ENCODE data around the gene LRRK1.

LRRK1 gene

DNA sequence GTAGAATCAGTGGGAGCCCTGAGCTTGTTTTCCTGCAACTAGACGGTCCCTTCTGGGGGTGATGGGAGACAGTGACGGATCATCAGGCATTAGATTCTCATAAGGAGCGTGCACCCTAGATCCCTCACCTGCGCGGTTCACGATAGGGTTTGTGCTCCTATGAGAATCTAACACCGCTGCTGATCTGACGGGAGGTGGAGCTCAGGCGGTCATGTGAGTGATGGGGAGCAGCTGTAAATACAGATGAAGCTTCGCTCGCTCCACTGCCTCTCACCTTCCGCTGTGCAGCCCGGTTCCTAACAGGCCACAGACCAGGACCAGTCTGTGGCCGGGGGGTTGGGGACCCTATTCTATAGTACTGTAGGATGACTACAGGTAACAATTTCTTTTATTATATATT lies 178.0 kb downstream of the LRRK1 start:
- H3K27ac Mint-ChIP-seq: no peak overlapping the region
- H3K4me3 Mint-ChIP-seq: no peak overlapping the region
- no peaks in the 10 kb centered on the region for H3K27me3 Mint-ChIP-seq
- no peaks in the 10 kb centered on the region for H3K36me3 Mint-ChIP-seq
- peaks cover 7% of the 10 kb centered on the region for H3K4me1 Mint-ChIP-seq (ENCODE audit: low read depth)
- no peaks in the 10 kb centered on the region for H3K9me3 Mint-ChIP-seq (ENCODE audit: low read depth)

DNA sequence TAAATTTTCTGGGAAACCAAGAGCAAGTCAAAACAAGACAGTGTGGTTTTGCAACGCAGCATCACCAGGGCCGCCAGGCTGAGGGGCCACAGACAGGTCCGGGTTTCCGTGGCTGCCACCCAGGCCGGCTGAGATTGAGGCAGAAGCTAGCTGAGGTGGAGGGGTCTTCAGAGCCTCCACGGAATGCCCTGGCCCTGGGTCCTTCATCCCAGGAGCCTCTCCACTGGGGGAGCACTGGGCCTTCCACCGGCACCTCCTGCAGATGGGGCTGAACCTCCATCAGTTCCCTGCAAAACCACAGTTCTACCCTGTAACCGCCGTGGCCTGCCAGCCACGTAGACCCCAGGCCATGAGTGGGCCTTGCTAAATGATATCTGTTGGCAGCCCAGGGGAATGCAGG lies 180.0 kb downstream of the LRRK1 start:
- Mint-ChIP-seq H3K4me3 (no peak overlapping the region), H3K4me1 (ENCODE audit: low read depth) (peaks cover under 1% of the 10 kb centered on the region), H3K36me3 (no peaks in the 10 kb centered on the region), H3K27me3 (no peaks in the 10 kb centered on the region), H3K27ac (no peak overlapping the region), H3K9me3 (ENCODE audit: low read depth) (no peaks in the 10 kb centered on the region)

DNA sequence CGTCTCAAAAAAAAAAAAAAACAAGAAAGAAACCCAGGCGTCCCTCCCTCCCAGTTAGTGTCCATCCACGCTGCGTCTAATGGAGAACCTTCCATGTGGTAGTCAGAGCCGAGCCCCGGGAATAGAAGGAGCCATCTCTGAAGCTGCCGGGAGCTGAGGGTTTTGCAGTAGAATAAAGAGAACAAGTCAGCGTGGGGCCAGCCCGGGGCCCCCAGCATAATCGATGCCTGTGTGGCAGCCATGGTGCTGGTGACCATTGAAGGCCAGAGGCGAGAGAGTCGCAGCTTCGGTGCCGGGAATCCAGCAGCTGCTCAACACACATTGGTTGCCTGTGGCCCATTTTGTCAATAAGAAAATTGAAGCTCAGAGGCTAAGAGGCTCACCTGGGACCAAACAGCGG lies 181.0 kb downstream of the LRRK1 start:
- Mint-ChIP-seq H3K36me3 (no peaks in the 10 kb centered on the region), H3K4me1 (ENCODE audit: low read depth) (no peaks in the 10 kb centered on the region), H3K27ac (no peak overlapping the region), H3K9me3 (ENCODE audit: low read depth) (no peaks in the 10 kb centered on the region), H3K27me3 (no peaks in the 10 kb centered on the region), H3K4me3 (no peak overlapping the region)

DNA sequence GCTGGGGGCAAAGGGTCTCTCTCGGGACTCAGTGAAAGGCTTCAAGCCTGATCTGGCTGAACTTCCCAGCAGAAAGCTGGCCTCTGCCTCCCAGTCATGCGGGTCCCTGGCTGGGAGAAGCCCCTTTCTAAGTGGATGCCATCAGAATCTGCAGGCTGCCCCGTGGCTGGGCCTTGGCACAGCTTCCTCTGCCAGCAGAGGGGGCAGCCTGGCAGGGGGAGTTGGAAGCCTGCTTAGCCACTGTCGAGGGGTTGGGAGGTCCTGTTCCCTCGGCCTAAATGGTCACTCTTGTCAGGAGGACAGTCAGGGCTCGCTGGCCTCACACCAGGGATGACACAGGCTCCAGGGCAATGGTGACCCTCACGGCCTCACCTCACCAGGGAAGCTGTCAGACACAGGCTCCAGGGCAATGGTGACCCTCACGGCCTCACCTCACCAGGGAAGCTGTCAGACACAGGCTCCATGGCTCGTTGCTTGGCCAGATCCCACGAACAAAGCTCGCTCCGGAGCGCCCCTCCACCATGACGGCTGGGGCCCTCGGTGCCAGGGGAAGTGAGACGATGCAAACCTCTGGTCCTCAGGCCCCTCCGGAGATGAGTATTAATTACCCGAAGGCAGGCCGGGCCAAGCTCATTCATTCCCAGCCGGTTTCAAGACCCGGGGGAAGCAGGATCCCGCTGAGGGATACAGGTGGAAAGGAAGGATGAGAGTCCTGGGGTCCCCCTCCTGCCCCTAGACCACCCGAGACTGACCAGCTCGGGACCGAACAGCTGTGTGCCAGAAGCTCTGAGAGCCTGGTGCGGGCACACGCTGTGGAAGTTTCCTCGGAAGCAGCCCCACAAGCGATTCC lies 181.7 kb downstream of the LRRK1 start:
- no peaks in the 10 kb centered on the region for H3K9me3 Mint-ChIP-seq (ENCODE audit: low read depth)
- H3K4me3 Mint-ChIP-seq: no peak overlapping the region
- H3K4me1 Mint-ChIP-seq (ENCODE audit: low read depth): no peaks in the 10 kb centered on the region
- H3K36me3 Mint-ChIP-seq: no peaks in the 10 kb centered on the region
- no peak overlapping the region for H3K27ac Mint-ChIP-seq
- H3K27me3 Mint-ChIP-seq: no peaks in the 10 kb centered on the region

DNA sequence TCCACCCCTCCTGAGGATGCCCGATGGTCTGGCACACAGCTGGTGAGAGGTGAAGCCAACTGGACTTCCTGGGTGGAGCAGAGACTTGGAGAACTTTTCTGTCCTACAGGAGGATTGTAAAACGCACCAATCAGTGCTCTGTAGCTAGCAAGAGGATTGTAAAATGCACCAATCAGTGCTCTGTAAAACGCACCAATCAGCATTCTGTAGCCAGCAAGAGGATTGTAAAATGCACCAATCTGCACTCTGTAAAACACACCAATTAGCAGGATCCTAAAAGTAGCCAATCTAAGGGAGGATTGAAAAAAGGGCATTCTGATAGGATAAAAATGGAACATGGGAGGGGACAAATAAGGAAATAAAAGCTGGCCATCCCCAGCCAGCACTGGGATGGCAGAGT lies 182.5 kb downstream of the LRRK1 start:
- H3K9me3 Mint-ChIP-seq (ENCODE audit: low read depth): no peaks in the 10 kb centered on the region
- no peak overlapping the region for H3K27ac Mint-ChIP-seq
- no peaks in the 10 kb centered on the region for H3K27me3 Mint-ChIP-seq
- no peaks in the 10 kb centered on the region for H3K36me3 Mint-ChIP-seq
- no peaks in the 10 kb centered on the region for H3K4me1 Mint-ChIP-seq (ENCODE audit: low read depth)
- no peak overlapping the region for H3K4me3 Mint-ChIP-seq

DNA sequence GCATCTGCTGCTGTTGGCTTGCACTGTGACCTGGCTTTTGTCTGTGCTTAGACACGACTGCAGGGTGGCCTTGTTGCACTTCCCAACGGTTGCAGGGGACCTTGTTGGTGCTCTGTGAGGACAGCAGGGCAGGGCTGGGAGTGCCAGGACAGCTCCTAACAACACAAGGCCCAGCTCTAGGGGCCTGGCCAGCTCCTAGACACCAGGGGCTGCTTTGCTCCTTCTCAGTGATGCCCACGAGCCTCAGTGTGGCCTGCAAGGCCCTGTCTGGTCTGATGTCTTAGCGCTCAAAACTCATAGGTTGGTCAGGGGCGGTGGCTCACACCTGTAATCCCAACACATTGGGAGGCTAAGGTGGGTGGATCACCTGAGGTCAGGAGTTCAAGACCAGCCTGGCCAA lies 183.6 kb downstream of the LRRK1 start:
- Mint-ChIP-seq H3K27me3 (no peaks in the 10 kb centered on the region), H3K4me1 (ENCODE audit: low read depth) (no peaks in the 10 kb centered on the region), H3K36me3 (no peaks in the 10 kb centered on the region), H3K4me3 (no peak overlapping the region), H3K9me3 (ENCODE audit: low read depth) (no peaks in the 10 kb centered on the region), H3K27ac (no peak overlapping the region)

DNA sequence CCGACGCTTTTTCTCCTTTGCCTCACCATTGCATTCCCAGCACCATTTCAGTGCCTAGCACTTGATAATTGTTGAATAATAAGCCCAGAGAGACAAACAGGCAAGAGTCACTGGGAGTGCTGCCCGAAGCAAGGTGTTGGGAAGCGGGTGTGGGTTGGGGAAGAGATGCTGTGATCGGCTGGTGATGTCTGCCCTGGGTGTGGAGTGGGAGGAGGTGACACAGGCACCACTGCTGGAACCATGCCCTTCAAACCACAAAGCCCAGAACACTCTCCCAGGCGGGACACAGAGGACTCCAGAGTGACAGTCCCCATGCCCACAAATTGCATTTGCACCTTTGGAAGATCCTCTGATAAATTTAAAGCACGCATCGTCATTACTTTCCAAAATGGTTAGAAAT lies 184.4 kb downstream of the LRRK1 start:
- Mint-ChIP-seq H3K4me1 (ENCODE audit: low read depth) (no peaks in the 10 kb centered on the region), H3K36me3 (no peaks in the 10 kb centered on the region), H3K4me3 (no peak overlapping the region), H3K9me3 (ENCODE audit: low read depth) (no peaks in the 10 kb centered on the region), H3K27ac (no peak overlapping the region), H3K27me3 (no peaks in the 10 kb centered on the region)

DNA sequence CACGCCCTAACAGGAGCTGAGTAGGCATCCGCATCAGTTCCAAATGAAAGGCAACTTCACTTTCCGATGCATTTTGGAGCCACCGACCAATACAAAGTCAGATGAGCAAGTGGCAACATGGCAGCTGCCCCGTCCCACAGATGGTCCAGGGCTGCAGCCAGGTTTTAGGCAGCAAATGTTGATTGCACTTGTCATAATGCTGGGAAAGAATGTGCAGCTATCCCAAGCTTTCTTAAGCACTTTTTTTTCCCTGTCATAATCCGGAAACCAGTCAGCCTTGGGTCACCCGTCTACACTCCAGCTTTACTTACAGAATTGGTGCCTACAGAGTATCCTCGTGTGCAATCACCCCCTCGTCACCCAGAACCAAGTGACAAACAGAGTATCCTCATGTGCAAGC lies 185.0 kb downstream of the LRRK1 start:
- H3K27ac Mint-ChIP-seq: no peak overlapping the region
- H3K4me3 Mint-ChIP-seq: no peak overlapping the region
- no peaks in the 10 kb centered on the region for H3K27me3 Mint-ChIP-seq
- H3K36me3 Mint-ChIP-seq: no peaks in the 10 kb centered on the region
- no peaks in the 10 kb centered on the region for H3K4me1 Mint-ChIP-seq (ENCODE audit: low read depth)
- no peaks in the 10 kb centered on the region for H3K9me3 Mint-ChIP-seq (ENCODE audit: low read depth)

DNA sequence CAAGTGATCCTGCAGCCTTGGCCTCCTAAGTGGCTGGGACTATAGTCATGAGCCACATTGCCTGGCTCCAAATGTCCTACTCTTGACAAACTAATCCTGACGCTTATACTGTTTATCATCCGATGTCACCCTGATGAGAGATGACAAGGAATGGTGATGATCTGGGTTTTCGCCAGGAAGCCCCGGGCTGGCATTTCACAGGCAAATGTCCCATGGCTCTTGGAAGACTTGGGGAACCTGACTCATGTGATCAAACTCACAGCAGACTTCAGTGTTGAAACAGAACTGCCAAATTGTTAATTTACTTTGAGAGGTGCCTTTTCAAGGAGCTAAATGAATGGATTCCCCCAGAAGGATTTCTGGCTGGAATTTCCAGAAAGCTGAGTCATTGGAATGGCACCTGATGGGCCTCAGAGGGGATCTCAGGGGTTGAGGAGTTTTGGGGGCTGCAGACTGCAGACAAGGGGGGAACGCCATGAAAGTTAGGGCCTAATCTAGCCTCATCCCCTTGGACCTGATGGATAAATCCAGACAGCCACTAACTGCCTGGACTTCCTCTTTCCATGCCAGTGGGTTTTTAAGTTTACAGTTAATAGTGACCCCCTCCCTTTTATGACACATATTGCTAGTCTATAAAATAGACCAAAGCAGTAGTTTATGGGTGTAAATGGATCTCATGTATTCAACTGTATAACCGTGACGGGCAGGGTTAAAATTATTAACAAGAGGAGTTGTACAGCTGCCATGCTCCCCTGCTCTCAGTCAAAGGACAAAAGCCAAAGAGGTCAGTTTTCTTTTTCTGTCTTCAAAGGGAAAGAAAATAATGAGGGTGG lies 186.1 kb downstream of the LRRK1 start:
- Mint-ChIP-seq H3K36me3 (no peaks in the 10 kb centered on the region), H3K4me3 (no peak overlapping the region), H3K4me1 (ENCODE audit: low read depth) (no peaks in the 10 kb centered on the region), H3K9me3 (ENCODE audit: low read depth) (no peaks in the 10 kb centered on the region), H3K27me3 (no peaks in the 10 kb centered on the region), H3K27ac (no peak overlapping the region)

DNA sequence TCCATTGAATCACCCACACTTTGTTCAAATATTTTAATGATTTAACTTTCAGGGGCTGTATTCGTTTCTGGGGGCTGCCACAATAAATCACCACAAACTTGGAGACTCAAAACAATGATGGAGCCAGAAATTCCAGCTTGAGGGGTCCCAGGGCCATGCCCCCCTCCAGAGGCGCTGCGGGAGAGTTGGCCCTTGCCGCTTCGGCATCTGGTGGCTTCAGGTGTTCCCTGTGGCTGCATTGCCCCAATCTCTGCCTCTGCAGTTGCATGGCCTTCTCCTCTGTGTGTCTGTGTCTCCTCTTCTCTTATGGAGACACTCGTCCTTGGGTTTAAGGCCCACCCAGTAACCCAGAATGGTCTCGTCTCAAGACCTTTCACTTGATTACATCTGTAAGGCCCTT lies 187.9 kb downstream of the LRRK1 start:
- no peaks in the 10 kb centered on the region for H3K4me1 Mint-ChIP-seq (ENCODE audit: low read depth)
- H3K27me3 Mint-ChIP-seq: no peaks in the 10 kb centered on the region
- H3K27ac Mint-ChIP-seq: no peak overlapping the region
- H3K9me3 Mint-ChIP-seq (ENCODE audit: low read depth): no peaks in the 10 kb centered on the region
- no peaks in the 10 kb centered on the region for H3K36me3 Mint-ChIP-seq
- H3K4me3 Mint-ChIP-seq: no peak overlapping the region

DNA sequence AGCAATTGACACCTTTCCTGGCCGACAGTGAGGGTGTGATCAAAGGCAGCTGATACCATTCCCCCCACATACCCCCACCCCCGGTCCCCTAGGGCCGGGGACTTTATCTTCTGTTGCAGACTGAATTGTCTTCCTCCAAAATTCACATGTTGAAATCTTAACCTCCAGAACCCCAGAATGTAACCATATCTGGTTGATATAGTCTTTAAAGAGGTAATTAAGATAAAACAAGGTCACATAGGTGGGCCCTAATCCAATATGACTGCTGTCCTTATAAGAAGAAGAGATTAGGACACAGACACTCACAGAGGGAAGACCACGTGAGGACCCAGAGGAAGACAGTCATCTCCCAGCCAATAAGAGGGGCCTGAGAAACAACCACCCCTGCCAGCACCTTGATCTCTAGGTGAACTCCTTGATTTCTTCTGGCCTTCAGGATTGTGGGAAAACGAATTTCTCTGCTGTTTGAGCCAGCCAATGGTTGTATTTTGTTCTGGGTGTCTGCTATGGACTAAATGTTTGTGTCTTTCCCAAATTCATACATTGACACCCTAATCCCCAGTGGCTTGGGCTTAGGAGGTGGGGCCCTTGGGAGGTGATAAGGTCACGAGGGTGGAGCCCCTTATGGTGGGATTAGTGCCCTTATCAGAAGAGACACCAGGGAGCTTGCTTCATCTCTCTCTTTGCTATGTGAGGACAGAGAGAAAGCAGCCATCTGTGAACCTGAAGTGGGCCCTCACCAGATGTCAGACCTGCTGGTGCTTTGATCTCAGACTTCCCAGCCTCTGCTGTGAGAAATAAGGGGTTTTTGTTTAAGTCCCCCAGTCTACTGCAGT lies 188.7 kb downstream of the LRRK1 start:
- Mint-ChIP-seq H3K36me3 (no peaks in the 10 kb centered on the region), H3K9me3 (ENCODE audit: low read depth) (no peaks in the 10 kb centered on the region), H3K4me3 (no peak overlapping the region), H3K27me3 (no peaks in the 10 kb centered on the region), H3K4me1 (ENCODE audit: low read depth) (no peaks in the 10 kb centered on the region), H3K27ac (no peak overlapping the region)

DNA sequence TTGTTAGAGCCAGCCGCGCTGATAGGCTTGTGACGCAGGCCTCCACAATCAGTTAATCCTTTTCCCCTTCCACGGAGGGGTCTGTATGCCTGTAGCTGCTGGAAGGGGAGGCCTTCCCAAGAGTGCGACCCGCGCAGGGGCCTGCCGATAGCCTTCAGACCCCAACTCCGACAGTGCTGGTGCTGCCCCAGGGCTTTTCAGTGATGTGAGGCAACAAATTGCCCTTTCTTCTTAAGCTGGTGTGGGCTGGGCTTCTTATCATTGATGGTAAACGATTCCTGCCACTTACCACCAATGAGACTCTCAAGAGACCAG lies 189.3 kb downstream of the LRRK1 start:
- H3K36me3 Mint-ChIP-seq: no peaks in the 10 kb centered on the region

DNA sequence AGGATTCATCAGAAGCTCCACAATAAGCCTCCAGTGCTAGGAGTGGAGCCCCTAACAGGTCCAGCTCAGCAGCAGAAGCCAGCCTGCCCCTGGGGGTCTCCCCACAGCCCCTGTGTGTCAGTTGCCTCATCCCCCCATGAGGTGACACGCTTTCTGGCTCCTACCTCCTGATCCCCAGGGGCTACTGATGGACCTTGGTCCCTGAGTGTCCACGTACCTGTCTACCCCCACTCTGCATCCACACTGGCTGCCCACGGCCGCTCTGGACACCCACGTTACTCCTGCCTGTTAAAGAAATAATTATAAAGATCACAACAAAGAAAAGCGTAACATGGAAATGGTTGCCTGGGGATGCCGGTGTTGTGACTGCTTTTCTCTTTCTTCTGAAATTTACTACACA lies 189.6 kb downstream of the LRRK1 start:
- Mint-ChIP-seq H3K36me3 (no peaks in the 10 kb centered on the region), H3K27ac (no peak overlapping the region), H3K27me3 (no peaks in the 10 kb centered on the region), H3K4me1 (ENCODE audit: low read depth) (no peaks in the 10 kb centered on the region), H3K9me3 (ENCODE audit: low read depth) (no peaks in the 10 kb centered on the region), H3K4me3 (no peak overlapping the region)

More for the DNA sequence above, 189.3 kb downstream of the LRRK1 start:
- Mint-ChIP-seq H3K4me3 (no peak overlapping the region), H3K27ac (no peak overlapping the region), H3K4me1 (ENCODE audit: low read depth) (no peaks in the 10 kb centered on the region), H3K9me3 (ENCODE audit: low read depth) (no peaks in the 10 kb centered on the region), H3K27me3 (no peaks in the 10 kb centered on the region)

DNA sequence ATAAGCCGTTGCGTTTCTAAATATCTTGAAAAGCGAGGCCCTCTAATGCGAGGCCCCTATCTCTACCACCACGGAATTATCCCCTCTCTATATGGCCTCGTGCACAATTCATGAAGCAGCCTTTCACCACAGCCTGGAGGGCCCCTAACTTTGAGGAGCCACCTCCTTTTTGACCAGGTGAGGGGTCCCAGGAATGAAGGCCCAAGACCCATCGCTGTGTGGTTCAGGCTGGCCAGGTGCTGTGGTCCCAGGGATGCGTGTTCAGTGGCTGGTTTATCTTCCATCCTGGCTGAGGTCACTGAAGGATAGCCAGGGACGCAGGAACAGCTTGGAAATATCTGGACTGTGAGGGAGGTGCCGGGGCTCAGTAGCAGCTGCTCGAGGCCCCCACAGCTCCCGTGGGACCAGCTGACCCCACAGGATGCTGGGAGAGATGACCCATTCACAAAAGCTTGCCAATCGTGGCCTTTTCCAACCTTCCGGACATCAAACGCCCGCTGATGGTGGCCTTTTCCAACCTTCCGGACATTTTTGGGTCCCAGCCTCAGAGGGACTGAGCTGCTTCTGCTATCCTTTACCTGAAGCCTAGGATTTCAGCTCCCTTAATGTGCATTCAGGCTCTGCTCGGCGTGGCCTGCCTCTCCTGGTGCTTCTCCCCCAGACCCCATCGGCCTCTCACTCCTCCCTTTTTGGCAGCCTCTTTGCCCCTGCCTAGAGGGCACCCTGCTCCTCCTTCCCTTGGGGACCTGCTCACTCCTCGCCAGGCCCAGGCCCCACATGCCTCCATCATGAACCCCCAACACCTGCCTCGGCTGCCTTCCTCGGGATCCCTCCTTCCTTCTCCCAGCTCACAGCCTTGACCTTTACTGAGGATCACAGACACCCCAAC lies 191.8 kb downstream of the LRRK1 start:
- Mint-ChIP-seq H3K27me3 (no peaks in the 10 kb centered on the region), H3K9me3 (ENCODE audit: low read depth) (no peaks in the 10 kb centered on the region), H3K4me1 (ENCODE audit: low read depth) (no peaks in the 10 kb centered on the region), H3K27ac (no peak overlapping the region), H3K4me3 (no peak overlapping the region), H3K36me3 (no peaks in the 10 kb centered on the region)

All from activated naive CD8-positive, alpha-beta T cell (primary cell).